B cell (primary cell): ENCODE data around the gene EPB41L4A. TPM values are rescaled to one million over a fixed set of nuclear protein-coding genes. Genes with fewer than 3 reads are reported as not detected.

Experiments
- ATAC-seq: fragments of 200-7000 bp; cut with Tn5 transposase; one replicate; pipeline ENCODE4 v1.10.0; 2021; ENCODE audit warnings: low read depth, mild to moderate bottlenecking, moderate number of reproducible peaks, moderate library complexity
- CTCF ChIA-PET: fragments of 350-600 bp; sonication (Branson Sonifier 250); formaldehyde crosslinking; loops from one replicate; lab custom pipeline; 2021; ENCODE audit warnings: antibody characterized with exemption, inconsistent platforms; lab: Charles Lee
- POLR2A ChIA-PET: fragments of 350-600 bp; sonication (Branson Sonifier 250); formaldehyde crosslinking; loops from one replicate; lab custom pipeline; 2021; ENCODE audit warnings: antibody characterized with exemption; lab: Charles Lee
- DNase-seq: peaks from one replicate; pipeline ENCODE4 v3.0.0; 2013
- H2AFZ ChIP-seq: 2 replicates; pipeline ENCODE4 v1.6.1; 2012; ENCODE audit warnings: mild to moderate bottlenecking, low read depth, low read length; ENCODE audit not compliant: insufficient read depth, poor library complexity, severe bottlenecking
- H3K27ac ChIP-seq, 2 donors: 1 replicate in 1 of 2; 2 replicates in 1 of 2; pipeline ENCODE4 v1.5.1; 2012 to 2013; ENCODE audit warnings: low read length in 2 of 2, mild to moderate bottlenecking in 2 of 2, moderate library complexity in 1 of 2
- H3K27me3 ChIP-seq, 4 experiments: fragments of 200-600 bp in 1 of 4; sonication (generic) in 1 of 4; replicated peaks in 1 of 4; 1 replicate in 2 of 4; 2 replicates in 2 of 4; pipeline versions ENCODE4 v1.6.1 to v1.7.0; 2013 to 2016; ENCODE audit warnings: low read length in 3 of 4, mild to moderate bottlenecking in 2 of 4, mixed read lengths in 1 of 4, moderate library complexity in 1 of 4; ENCODE audit not compliant: insufficient read depth in 4 of 4, control insufficient read depth in 3 of 4; ENCODE audit errors: control extremely low read depth in 1 of 4
- H3K36me3 ChIP-seq, 2 experiments: replicated peaks in 1 of 2; 1 replicate in 1 of 2; 2 replicates in 1 of 2; pipeline versions ENCODE4 v1.6.1 to v1.7.1; 2013; ENCODE audit warnings: low read length in 1 of 2; ENCODE audit not compliant: insufficient read depth in 2 of 2, control insufficient read depth in 1 of 2; ENCODE audit errors: control extremely low read depth in 1 of 2, extremely low read depth in 1 of 2
- H3K4me1 ChIP-seq, 2 donors: fragments of 200-600 bp in 1 of 2; sonication (generic) in 1 of 2; 1 replicate in 1 of 2; 2 replicates in 1 of 2; pipeline versions ENCODE4 v1.5.1 to v1.6.1; 2013 to 2017; ENCODE audit warnings: low read length in 2 of 2; ENCODE audit not compliant: control insufficient read depth in 2 of 2, insufficient read depth in 2 of 2
- H3K4me2 ChIP-seq: replicated peaks from 2 replicates; pipeline ENCODE3; 2012; ENCODE audit warnings: mild to moderate bottlenecking, low read depth, low read length; ENCODE audit not compliant: poor library complexity, severe bottlenecking
- H3K4me3 ChIP-seq, 5 experiments: fragments of 200-600 bp in 1 of 5; sonication (generic) in 1 of 5; 1 replicate in 3 of 5; 2 replicates in 2 of 5; pipeline versions ENCODE4 v1.5.1 to v1.7.0; 2011 to 2016; ENCODE audit warnings: low read length in 4 of 5, mild to moderate bottlenecking in 4 of 5, low read depth in 2 of 5, control low read depth in 1 of 5, moderate library complexity in 1 of 5; ENCODE audit not compliant: insufficient read depth in 1 of 5; ENCODE audit errors: control extremely low read depth in 1 of 5, extremely low read depth in 1 of 5
- H3K79me2 ChIP-seq: fragments of 200-600 bp; sonication (generic); one replicate; pipeline ENCODE4 v1.6.0; 2016; ENCODE audit warnings: low read length; ENCODE audit not compliant: control insufficient read depth, insufficient read depth
- H3K9ac ChIP-seq: fragments of 200-600 bp; sonication (generic); 2 replicates; pipeline ENCODE4 v1.6.1; 2017; ENCODE audit warnings: mild to moderate bottlenecking, low read length, moderate library complexity
- H3K9me3 ChIP-seq, 3 donors: one replicate each; pipeline versions ENCODE4 v1.6.1 to v1.7.1; 2013; ENCODE audit warnings: low read length in 2 of 3; ENCODE audit not compliant: control insufficient read depth in 2 of 3, insufficient read depth in 1 of 3; ENCODE audit errors: control extremely low read depth in 1 of 3
- H4K20me1 ChIP-seq: 2 replicates; pipeline ENCODE4 v1.6.0; 2012; ENCODE audit warnings: mild to moderate bottlenecking, low read length; ENCODE audit not compliant: insufficient read depth, control insufficient read depth, poor library complexity, severe bottlenecking
- H3K27ac Mint-ChIP-seq: one replicate; pipeline ENCODE4 v1.8.0; 2021; ENCODE audit warnings: mixed read lengths
- H3K27me3 Mint-ChIP-seq: one replicate; pipeline ENCODE4 v1.8.0; 2021; ENCODE audit warnings: mixed read lengths
- H3K4me1 Mint-ChIP-seq: one replicate; pipeline ENCODE4 v1.8.0; 2021; ENCODE audit warnings: mixed read lengths
- H3K4me3 Mint-ChIP-seq: one replicate; pipeline ENCODE4 v1.8.0; 2021; ENCODE audit warnings: mixed read lengths
- H3K9me3 Mint-ChIP-seq: one replicate; pipeline ENCODE4 v1.8.0; 2022; ENCODE audit warnings: mixed read lengths; ENCODE audit not compliant: insufficient read depth
- CTCF ChIP-seq: fragments of 200-600 bp; IDR thresholded peaks from one replicate; pipeline ENCODE4 v1.8.0; 2022; ENCODE audit warnings: antibody characterized with exemption, mild to moderate bottlenecking
- WGBS: methylation state at CpG from one replicate; pipeline ENCODE4 v1.1.5; 2013; ENCODE audit warnings: missing lambda C conversion rate; ENCODE audit not compliant: insufficient coverage; 5-methylcytosine and 5-hydroxymethylcytosine counted together
- intact Hi-C: fragments of 100-400 bp; cut with micrococcal nuclease; formaldehyde crosslinking; loops from one replicate; pipeline ENCODE4 v1.10.0; 2022
- polyA plus RNA-seq: library from polyadenylated mRNA; depleted of rRNA; stranded (reverse); fragments of >200 nt; gene quantifications from 2 replicates; pipeline ENCODE4 v1.2.3, GENCODE V29; 2012
- total RNA-seq, 2 donors: library from RNA; stranded (reverse); fragments of 120-200 nt in 1 of 2; gene quantifications; 1 replicate in 1 of 2; 2 replicates in 1 of 2; pipeline versions ENCODE4 v1.2.3 to v1.2.4, GENCODE V29; 2013 to 2022

EPB41L4A gene
- total and polyA plus RNA-seq, 2 donors (not counting 1 experiment from before 2014, with no cell fraction given) = 1.8 to 12.9 TPM

- CTCF ChIA-PET = no interaction called here
- TF ChIP-seq CTCF = no peak
- no peak overlapping the region for H3K4me2 ChIP-seq
These were observed 100.7 kb downstream of the EPB41L4A start for GRCh38 chr5:112318346-112318745.

GRCh38 chr5:112317866-112318265, 101.2 kb downstream of the EPB41L4A start:
- H3K4me3 ChIP-seq = no peak overlapping the region
- H3K27ac Mint-ChIP-seq = no peak overlapping the region
- no peaks in the 10 kb centered on the region for H3K79me2 ChIP-seq
- H3K27ac ChIP-seq = no peak overlapping the region
- no peaks in the 10 kb centered on the region for H3K4me1 Mint-ChIP-seq
- H3K27me3 ChIP-seq = no peaks in the 10 kb centered on the region
- H3K4me3 Mint-ChIP-seq = no peak overlapping the region
- H3K4me2 ChIP-seq = no peak overlapping the region
- POLR2A ChIA-PET = no interaction called here
- no peaks in the 10 kb centered on the region for H3K9me3 Mint-ChIP-seq
- peaks cover 20% of the 10 kb centered on the region for H3K27me3 Mint-ChIP-seq
- no peak overlapping the region for H3K9ac ChIP-seq
- no peak overlapping the region for H2AFZ ChIP-seq
- no peaks in the 10 kb centered on the region for H3K4me1 ChIP-seq
- no peaks in the 10 kb centered on the region for H4K20me1 ChIP-seq
- no peaks in the 10 kb centered on the region for H3K36me3 ChIP-seq
- intact Hi-C loops = no loop called here
- TF ChIP-seq CTCF = no peak
- no CpG with 5 or more reads among the region's 1 CpG for WGBS
- DNase-seq (no peak), ATAC-seq (no peak)
- CTCF ChIA-PET = no interaction called here
- H3K9me3 ChIP-seq = no peaks in the 10 kb centered on the region

More at GRCh38 chr5:112318346-112318745, 100.7 kb downstream of the EPB41L4A start:
- Histone ChIP-seq H3K9me3 (no peaks in the 10 kb centered on the region), H4K20me1 (no peaks in the 10 kb centered on the region), H3K79me2 (no peaks in the 10 kb centered on the region), H3K4me3 (no peak overlapping the region), H3K27ac (no peak overlapping the region), H3K4me1 (no peaks in the 10 kb centered on the region), H2AFZ (no peak overlapping the region), H3K36me3 (no peaks in the 10 kb centered on the region), H3K9ac (no peak overlapping the region), H3K27me3 (no peaks in the 10 kb centered on the region)
- intact Hi-C loops = no loop called here
- Mint-ChIP-seq H3K4me1 (no peaks in the 10 kb centered on the region), H3K27me3 (peaks cover 22% of the 10 kb centered on the region), H3K4me3 (no peak overlapping the region), H3K27ac (no peak overlapping the region), H3K9me3 (no peaks in the 10 kb centered on the region)
- ATAC-seq = no peak
- no peak for DNase-seq
- 67% methylated on average over 1 of the region's 2 CpGs for WGBS
- POLR2A ChIA-PET = no interaction called here
